ENCODE results near the gene SAMD15.
"Not testable (repeated sequence)": the region's sequence is repeated elsewhere in the genome, so short reads cannot be mapped to it uniquely, and the experiment has no call there.

Gene SAMD15

DNA sequence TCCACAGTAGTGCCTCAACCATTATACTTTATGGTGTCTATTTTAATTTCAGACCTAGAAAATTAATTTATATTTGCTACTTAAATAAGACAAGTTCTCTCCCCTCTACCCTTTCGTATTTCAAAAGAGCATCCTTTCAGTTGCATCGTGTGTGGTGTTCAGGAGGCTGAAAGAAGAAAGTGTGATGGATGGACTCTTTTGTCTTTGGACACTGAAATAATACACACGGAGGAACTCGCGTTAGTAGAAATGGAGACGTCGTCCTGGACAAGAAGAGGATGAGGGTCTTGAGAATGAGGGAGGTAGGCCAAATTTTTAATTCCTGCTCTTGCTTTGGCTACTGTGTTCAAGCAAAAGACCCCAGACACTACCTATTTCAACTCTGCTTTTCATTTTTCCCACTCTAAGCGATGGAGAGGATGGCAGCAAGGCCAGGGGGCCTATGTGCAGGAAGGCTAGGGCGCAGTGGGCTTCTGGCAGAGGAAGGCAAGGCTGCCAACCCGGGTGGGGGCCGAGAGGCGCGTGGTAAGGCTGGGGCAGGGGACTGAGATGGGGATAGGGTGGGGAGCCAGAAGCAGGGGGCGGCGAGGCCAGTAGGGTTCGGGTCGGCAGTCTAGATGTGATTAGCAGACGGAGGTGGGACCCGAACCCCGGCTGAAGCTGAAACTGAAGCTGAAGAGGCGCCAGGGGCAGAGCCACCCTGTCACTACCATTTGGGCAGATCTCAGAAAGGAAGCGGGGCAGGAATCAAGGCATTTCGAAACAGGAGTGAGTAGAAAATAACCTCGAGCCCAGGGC, 1.0 kb upstream of the SAMD15 start:
- DNase-seq (ENCODE audit: low read depth), result peak; percentile 37

DNA sequence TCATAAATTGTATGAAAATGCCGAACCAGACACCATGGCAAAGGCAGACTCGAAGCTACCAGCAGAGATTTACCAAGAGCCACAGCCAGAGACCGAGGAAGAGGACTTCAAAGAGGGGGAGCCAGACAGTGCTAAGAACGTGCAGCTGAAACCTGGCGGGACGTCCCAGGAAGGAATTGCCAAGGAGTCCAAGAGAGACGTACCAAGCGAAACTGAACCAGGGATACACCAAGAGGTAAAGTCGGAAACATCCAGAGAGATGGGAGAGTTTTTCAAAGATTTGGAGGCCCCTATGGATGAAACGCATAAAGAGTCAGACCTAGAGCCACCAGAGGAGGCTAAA, 294 bp downstream of the SAMD15 start:
- DNase-seq (ENCODE audit: low read depth), result no peak

GRCh38 chr14:77378701-77379100, 1.5 kb downstream of the SAMD15 start:
- DNase-seq (ENCODE audit: low read depth), result no peak

GRCh38 chr14:77390188-77390587, 13.0 kb downstream of the SAMD15 start:
- no peak for DNase-seq (ENCODE audit: low read depth)

GRCh38 chr14:77400216-77400615, 23.0 kb downstream of the SAMD15 start:
- DNase-seq (ENCODE audit: low read depth), result no peak

- peak; percentile 5 for DNase-seq (ENCODE audit: low read depth)
Measured at GRCh38 chr14:77403768-77404167, 26.6 kb downstream of the SAMD15 start.

DNA sequence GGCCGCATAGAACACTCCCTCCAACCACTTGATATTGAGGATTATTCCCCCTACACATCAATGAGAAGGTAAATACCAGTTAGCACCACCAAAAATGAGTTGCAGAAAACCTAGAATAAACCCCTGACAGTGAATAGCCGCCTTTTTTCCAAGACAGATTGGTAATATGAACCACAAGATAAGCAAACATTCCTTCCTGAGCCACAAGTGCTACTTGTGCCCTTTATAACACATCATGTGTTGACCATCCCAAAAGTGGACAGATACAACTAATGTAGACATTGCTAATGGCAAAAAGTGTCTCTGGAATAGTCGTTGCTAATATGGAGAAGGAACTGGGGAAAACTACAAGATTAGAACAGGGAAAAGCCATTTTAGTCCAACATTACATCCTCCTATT, 28.9 kb downstream of the SAMD15 start:
- DNase-seq (ENCODE audit: low read depth), result no peak

DNA sequence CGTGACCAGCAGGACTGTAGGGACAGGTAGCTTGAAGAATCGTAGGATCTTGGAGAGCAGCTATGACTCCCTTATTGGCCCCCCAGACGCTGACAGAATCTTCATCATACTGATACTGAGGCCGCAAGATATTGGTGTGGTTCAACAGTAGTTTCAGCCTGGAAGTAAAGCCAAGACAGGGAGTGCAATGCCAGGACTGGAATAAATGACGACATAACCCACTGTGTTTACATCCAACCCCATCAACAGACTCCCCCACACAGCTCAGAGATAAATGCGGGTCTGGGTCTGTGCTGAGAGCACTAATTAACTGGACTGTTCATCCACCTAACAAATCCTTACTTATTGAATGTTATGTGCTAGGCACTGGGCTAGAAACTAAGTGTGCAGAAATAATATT, 29.5 kb downstream of the SAMD15 start:
- DNase-seq (ENCODE audit: low read depth), result no peak

DNA sequence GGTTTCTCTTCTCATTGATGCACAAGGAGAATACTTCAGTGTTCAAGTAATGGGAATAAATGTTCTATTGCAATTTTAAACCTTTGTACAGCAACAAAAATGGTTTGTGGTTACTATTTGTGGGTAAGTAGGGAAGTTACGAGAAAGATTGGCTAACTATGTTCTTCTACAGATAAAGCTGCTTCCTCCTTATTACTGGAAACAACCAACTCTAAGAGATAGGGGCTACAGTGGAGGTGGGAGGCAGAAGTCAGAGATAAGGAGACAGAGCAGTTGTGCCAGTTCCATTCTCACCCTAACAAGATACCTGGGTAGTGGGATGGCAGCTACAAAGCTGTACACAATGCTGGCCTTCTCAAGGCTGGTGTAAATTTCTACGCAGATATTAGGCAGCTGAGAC, 30.0 kb downstream of the SAMD15 start:
- no peak for DNase-seq (ENCODE audit: low read depth)

GRCh38 chr14:77409131-77409533, 32.0 kb downstream of the SAMD15 start:
- DNase-seq (ENCODE audit: low read depth), result peak; percentile 20

DNA sequence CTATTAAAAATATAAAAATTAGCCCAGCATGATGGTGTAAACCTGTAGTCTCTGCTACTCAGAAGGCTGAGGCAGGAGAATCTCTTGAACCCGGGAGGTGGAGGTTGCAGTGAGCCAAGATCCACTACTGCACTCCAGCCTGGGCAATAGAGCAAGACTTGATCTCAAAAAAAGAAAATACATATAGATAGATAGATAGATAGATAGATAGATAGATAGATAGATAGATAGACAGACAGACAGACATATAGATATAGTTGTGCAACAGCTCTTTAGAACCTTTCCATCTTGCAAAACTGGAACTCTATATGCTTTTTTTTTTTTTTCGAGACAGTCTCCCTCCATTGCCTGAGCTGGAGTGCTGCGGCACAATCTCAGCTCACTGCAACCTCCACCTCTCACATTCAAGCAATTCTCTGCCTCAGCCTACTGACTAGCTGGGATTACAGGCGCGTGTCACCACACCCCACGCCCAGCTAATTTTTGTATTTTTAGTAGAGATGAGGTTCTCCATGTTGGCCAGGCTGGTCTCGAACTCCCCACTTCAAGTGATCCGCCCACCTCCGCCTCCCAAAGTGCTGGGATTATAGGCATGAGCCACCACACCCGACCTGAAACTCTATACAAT, 38.3 kb downstream of the SAMD15 start:
- DNase-seq (ENCODE audit: low read depth), result not testable (repeated sequence)

- not testable (repeated sequence) for DNase-seq (ENCODE audit: low read depth)
Measured at GRCh38 chr14:77416098-77416497, 38.9 kb downstream of the SAMD15 start.

DNA sequence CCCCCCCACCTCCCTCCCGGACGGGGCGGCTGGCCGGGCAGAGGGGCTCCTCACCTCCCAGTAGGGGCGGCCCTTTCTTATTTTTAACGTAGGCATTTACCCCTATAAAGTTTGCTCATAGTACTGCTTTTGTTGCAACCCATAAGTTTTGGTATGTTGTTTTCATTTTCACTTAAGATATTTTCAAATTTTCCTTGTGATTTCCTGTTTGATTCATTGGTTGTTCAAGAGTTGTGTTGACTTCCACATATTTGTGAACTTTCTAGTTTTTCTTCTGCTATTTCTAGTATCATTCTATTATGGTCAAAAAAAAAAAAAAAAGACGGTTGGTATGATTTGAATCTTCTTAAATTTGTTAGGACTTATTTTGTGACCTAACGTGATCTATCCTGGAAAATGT, 39.7 kb downstream of the SAMD15 start:
- no peak for DNase-seq (ENCODE audit: low read depth)

DNA sequence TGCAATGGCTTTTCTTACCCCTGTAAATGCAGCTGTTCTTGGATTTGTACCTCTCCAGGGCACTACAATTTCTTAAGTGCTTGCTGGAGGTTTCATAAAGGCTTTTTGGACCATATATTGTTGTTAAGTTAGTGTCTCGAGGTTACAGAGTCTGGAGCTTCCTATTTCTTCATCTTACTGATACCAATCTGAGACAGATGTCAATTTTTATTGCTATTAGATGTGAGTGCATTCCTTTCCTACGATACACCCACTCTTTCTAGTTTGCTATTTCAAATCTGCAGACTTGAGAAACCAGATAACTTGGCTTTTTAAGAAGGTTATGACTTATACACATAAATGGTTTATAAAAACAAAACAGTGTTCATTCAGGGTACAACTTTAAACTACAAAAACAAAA, 44.0 kb downstream of the SAMD15 start:
- DNase-seq (ENCODE audit: low read depth), result peak; percentile 15

- no peak for DNase-seq (ENCODE audit: low read depth)
Measured at GRCh38 chr14:77423423-77423822, 46.2 kb downstream of the SAMD15 start, which contains the start of gene NOXRED1. NOXRED1 (minus strand) TSS chr14:77423523; CDS start chr14:77422889, 634 bp downstream.

DNA sequence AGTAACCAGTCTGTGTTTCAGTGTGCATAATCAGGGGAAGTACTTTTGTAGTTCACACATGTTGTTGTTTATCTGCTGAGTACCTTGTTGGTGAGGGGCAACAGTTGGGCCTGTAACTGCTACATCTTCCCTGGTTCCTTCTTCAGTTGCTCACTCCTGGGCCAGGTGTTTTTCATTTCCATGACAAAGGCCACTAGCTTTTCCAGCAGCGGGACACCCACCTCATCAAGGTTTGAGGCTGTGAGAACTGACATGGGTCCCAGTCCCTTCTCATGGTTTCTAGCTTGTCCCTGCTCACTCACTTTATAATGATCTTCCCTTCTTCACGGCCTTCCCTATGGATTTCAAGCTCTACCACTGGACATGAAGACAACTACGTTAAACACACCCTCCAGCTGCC, 47.7 kb downstream of the SAMD15 start:
- no peak for DNase-seq (ENCODE audit: low read depth)

- DNase-seq (ENCODE audit: low read depth), result no peak
Measured at GRCh38 chr14:77426396-77426795, 49.2 kb downstream of the SAMD15 start.

DNA sequence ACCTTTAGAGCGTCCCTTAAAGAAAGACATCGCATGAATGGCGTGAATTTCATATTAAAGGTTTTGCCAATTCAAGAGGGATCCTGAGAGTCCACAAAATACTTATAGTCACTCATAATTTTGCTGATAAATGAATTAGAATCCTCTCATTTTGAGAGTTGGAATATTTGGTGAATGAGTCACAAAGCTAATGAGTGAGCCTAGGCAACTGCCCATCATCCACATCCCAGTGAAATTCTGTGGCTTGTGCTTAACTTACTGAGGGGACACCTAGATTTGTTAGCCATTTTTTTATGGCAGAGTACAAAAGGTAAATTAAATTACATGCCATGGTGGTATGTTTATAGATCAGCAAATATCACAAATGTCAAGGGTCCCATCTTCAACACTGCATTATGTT, 58.9 kb downstream of the SAMD15 start:
- DNase-seq (ENCODE audit: low read depth), result peak; percentile 54

DNA sequence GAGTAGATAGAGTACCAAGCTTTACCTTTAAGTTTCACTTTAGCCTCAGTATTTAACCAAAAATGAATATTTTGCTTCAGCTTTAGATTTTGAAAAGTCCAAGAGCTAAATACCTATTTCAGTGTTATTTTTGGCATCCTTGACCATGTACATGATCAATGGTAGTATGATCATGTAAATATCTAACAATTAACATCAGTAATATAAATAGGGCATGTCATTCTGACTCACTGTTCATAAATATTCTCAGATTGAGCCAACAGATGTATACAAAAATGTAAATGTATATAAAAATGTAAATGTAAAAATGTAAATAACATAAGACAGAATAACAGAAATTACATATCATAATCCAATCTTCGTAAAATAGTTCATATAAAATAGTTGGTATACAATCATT, 61.4 kb downstream of the SAMD15 start:
- no peak for DNase-seq (ENCODE audit: low read depth)

DNA sequence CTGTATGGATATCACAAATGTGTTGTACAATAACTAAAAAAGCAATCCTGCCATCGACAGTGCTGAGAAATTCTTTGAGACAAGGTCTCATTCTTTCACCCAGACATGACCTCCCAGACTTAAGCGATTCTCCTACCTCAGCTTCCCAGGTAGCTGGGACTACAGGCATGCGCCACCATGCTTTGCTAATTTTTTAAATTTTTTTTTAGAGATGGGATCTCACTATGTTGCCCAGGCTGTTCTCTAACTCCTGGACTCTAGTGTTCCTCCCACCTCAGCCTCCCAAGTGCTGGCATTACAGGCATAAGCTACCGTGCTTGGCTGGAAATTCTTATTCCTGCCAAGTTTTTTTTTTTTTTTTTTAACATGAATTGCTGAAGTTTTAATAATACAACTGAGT, 62.7 kb downstream of the SAMD15 start:
- no peak for DNase-seq (ENCODE audit: low read depth)
